Measurements from ENCODE around the gene C7.

DNA sequence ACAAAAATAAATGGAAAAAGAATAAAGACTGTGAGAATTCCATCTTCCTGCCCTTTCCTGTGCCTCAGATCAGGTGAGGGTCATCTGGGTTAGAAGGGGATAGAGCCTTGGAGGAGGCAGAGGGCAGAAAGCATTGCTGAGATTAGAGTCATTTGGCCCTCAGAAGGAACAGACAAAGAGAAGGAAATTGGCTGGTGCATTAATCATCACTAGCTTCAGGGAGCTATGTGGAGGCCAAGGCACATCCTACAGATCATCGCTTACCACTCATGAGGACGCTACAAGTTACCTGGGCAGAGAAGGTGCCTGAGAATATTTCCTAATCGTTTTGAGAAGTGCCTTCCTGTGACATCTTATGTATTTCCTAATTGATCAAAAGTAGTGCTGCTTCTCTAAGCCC is 74.5 kb downstream of the C7 start:
- TF ChIP-seq POLR2A (IDR thresholded peaks at IDR 0.05) = no peak
- TF ChIP-seq, protein P1, sequence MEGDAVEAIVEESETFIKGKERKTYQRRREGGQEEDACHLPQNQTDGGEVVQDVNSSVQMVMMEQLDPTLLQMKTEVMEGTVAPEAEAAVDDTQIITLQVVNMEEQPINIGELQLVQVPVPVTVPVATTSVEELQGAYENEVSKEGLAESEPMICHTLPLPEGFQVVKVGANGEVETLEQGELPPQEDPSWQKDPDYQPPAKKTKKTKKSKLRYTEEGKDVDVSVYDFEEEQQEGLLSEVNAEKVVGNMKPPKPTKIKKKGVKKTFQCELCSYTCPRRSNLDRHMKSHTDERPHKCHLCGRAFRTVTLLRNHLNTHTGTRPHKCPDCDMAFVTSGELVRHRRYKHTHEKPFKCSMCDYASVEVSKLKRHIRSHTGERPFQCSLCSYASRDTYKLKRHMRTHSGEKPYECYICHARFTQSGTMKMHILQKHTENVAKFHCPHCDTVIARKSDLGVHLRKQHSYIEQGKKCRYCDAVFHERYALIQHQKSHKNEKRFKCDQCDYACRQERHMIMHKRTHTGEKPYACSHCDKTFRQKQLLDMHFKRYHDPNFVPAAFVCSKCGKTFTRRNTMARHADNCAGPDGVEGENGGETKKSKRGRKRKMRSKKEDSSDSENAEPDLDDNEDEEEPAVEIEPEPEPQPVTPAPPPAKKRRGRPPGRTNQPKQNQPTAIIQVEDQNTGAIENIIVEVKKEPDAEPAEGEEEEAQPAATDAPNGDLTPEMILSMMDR (IDR thresholded peaks at IDR 0.05) = no peak

All from adrenal gland (tissue), 5 donors.